GM18499 (cell line): Measurements from ENCODE around the gene GTF3C2.
"Not testable (repeated sequence)": the region's sequence is repeated elsewhere in the genome, so short reads cannot be mapped to it uniquely, and the experiment has no call there.

Experiments
- ATAC-seq: cut with Tn5 transposase; IDR thresholded peaks from one replicate; pipeline ENCODE4 v1.9.1; 2021; ENCODE audit warnings: moderate number of reproducible peaks; ENCODE audit not compliant: insufficient read depth, unreplicated experiment

Gene GTF3C2

GRCh38 chr2:27303093-27304025, 53.2 kb downstream of the GTF3C2 start:
- no peak for ATAC-seq

- ATAC-seq: not testable (repeated sequence)
Measured at GRCh38 chr2:27300606-27301005, 56.0 kb downstream of the GTF3C2 start.

- ATAC-seq: no peak
Measured at GRCh38 chr2:27298391-27299080, 58.0 kb downstream of the GTF3C2 start.

GRCh38 chr2:27297195-27297594, 59.4 kb downstream of the GTF3C2 start:
- ATAC-seq: no peak

GRCh38 chr2:27296481-27296880, 60.1 kb downstream of the GTF3C2 start:
- no peak for ATAC-seq

GRCh38 chr2:27294928-27295327, 61.6 kb downstream of the GTF3C2 start:
- ATAC-seq: no peak

- no peak for ATAC-seq
Measured at GRCh38 chr2:27291865-27292264, 64.7 kb downstream of the GTF3C2 start.

- ATAC-seq: no peak
Measured at GRCh38 chr2:27290549-27290948, 66.0 kb downstream of the GTF3C2 start.

GRCh38 chr2:27288610-27289009, 68.0 kb downstream of the GTF3C2 start:
- no peak for ATAC-seq

GRCh38 chr2:27285481-27285880, 71.1 kb downstream of the GTF3C2 start:
- ATAC-seq: no peak

- no peak for ATAC-seq
Measured at GRCh38 chr2:27284996-27285395, 71.6 kb downstream of the GTF3C2 start.

GRCh38 chr2:27282892-27283291, 73.7 kb downstream of the GTF3C2 start:
- ATAC-seq: no peak

- no peak for ATAC-seq
Measured at GRCh38 chr2:27281855-27282559, 74.6 kb downstream of the GTF3C2 start, which contains the start of gene TRIM54. TSS of gene TRIM54 (plus strand) at chr2:27282429. CDS start at chr2:27282732, 303 bp downstream.

- no peak for ATAC-seq
Measured at GRCh38 chr2:27281442-27281841, 75.1 kb downstream of the GTF3C2 start.

GRCh38 chr2:27280826-27281225, 75.7 kb downstream of the GTF3C2 start:
- ATAC-seq: no peak

GRCh38 chr2:27278010-27278409, 78.6 kb downstream of the GTF3C2 start:
- ATAC-seq: no peak
